GM10266 (cell line): Measurements from ENCODE around the gene FKBP4.

ENCODE experiments used
- DNase-seq: peaks from one replicate; pipeline ENCODE4 v3.0.0; 2012; ENCODE audit errors: extremely low spot score
- TF ChIP-seq, protein P1 (sequence below): IDR thresholded peaks from 2 replicates; pipeline ENCODE4 v1.5.1; 2012; ENCODE audit warnings: mild to moderate bottlenecking, low read depth; ENCODE audit not compliant: control insufficient read depth, insufficient read depth; ENCODE audit errors: missing control alignments

FKBP4 gene

GRCh38 chr12:2825132-2825531 is 30.4 kb downstream of the FKBP4 start:
- TF ChIP-seq, protein P1, sequence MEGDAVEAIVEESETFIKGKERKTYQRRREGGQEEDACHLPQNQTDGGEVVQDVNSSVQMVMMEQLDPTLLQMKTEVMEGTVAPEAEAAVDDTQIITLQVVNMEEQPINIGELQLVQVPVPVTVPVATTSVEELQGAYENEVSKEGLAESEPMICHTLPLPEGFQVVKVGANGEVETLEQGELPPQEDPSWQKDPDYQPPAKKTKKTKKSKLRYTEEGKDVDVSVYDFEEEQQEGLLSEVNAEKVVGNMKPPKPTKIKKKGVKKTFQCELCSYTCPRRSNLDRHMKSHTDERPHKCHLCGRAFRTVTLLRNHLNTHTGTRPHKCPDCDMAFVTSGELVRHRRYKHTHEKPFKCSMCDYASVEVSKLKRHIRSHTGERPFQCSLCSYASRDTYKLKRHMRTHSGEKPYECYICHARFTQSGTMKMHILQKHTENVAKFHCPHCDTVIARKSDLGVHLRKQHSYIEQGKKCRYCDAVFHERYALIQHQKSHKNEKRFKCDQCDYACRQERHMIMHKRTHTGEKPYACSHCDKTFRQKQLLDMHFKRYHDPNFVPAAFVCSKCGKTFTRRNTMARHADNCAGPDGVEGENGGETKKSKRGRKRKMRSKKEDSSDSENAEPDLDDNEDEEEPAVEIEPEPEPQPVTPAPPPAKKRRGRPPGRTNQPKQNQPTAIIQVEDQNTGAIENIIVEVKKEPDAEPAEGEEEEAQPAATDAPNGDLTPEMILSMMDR: no peak
- no peak for DNase-seq

DNA sequence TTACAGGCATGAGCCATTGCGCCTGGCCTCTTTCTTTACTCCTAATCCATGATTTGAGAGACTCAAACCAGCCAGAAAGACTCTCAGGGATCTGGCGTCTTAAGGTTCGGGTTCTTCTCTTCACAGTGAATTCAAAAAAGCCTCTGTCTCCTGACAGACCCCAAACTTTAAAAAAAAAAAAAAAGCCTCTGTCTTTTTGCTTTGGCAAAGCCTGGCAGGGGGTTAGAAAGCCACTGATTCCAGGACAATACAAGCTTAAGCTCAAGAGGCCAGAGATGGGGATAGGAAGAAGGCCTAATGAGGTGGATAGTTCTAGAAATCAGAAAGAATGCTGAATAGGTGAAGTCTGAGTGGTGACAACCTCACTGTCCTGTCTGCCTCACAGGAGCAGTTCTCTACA is 31.3 kb downstream of the FKBP4 start:
- TF ChIP-seq, protein P1: no peak
- DNase-seq: no peak

DNA sequence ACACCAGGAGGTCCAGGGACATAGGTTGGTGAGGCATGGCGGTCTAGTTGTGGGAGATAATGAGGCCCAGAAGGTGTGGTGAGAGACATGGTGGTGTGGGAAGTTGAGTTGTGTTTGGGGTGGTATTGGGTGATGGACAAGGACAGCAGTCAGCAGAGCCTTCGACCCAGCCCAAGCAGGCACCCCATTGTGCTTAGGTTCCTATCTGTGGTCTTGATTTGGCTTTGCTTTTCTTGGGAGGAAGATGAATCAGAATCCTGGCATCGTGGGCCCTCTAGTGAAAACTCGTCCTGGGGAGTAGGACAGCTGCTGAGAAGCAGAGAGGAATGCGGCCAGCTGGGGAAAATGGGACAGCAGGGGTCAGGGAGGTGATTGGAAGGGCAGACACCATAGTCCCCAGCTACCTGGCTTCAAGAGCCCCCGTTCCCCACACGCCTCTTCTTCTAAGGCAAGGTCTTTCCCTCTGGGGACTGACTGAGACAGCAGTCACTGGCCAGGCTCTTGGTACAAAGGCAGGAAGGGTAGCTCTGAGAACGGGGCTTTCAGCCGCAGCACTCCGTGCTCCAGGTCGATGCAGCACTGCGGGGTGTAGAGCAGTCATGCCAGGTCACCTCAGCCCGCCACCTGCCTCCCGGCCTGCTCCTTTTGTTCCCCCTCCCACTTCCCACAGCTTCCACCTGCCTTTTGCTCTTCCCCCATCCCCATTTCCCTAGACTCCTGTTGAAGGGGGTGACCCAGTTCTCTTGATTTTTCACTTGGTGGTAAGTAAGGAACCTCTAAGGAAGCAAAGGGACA is 32.1 kb downstream of the FKBP4 start:
- TF ChIP-seq, protein P1: no peak
- no peak for DNase-seq

- no peak for DNase-seq
- TF ChIP-seq, protein P1: no peak
Observed at GRCh38 chr12:2829275-2829674, 34.5 kb downstream of the FKBP4 start.

DNA sequence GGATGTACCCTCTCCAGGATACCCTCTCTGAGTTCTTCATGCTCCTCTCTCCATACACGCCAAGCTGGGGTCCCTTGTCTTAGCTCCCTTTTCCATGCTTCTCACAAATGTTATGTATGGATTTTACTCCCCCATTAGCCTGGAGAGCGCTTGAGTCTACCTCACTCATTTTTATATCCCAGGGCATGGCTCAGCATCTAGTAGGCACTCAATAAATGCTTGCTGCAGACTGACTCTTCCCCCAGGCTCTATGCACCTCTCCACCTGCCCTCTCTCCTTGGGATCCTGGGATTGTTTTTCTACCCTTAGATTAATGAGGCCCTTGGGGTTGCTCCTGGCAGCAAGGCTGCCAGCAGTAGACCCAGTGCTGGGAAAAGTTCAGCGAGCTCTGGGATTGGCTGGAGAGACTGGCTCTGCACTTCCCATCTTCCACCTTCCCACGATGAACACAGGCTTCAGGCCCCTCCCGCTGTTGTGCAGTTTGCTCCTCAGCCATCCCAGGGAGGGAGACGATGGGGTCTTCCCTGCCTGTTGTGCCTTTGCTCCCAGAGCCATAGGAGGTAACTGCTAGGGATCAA is 37.9 kb downstream of the FKBP4 start:
- TF ChIP-seq, protein P1: no peak
- DNase-seq: no peak

GRCh38 chr12:2833327-2833726 is 38.6 kb downstream of the FKBP4 start:
- TF ChIP-seq, protein P1: no peak
- DNase-seq: no peak

- TF ChIP-seq, protein P1: no peak
Observed at GRCh38 chr12:2833810-2834209, 39.0 kb downstream of the FKBP4 start.

More at GRCh38 chr12:2833810-2834209, 39.0 kb downstream of the FKBP4 start:
- DNase-seq: no peak
